ENCODE measurements around the gene KLF12.

KLF12 gene

DNA sequence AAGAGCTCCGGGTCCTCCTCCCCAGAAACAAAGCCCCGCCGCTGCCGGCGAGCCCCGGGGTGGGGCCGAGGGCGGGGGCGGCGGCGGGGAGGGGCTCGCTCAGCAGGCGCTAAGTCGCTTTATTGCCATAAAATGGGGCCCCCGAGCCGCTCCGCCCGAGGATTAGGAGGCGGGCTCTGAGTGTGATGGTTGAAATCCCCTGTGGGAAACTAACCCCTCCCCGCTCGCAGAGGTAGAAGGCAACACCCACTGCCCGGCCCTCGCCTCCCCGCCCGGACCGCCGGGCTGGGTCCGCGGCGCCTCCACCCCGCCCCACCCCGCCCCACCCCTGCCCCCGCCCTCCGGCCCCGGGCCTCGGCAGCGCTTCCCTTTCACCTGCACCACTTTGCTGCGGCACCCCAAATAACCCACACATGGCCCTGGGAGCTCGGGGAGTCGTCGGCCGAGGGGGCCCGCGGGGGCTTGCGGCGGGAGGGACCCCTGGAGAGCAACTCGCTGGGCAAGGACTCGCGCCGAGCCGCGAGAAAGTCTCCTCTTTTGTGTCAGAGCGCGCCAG is at the start of gene KLF12:
KLF12 (minus strand) TSS at position 184 of the 556 bp plus-strand sequence.
- peak; percentile 89 for DNase-seq

GRCh38 chr13:74182491-74182890 is 48.3 kb upstream of the KLF12 start:
- DNase-seq = no peak

GRCh38 chr13:74174810-74175209 is 40.6 kb upstream of the KLF12 start:
- DNase-seq = no peak

DNA sequence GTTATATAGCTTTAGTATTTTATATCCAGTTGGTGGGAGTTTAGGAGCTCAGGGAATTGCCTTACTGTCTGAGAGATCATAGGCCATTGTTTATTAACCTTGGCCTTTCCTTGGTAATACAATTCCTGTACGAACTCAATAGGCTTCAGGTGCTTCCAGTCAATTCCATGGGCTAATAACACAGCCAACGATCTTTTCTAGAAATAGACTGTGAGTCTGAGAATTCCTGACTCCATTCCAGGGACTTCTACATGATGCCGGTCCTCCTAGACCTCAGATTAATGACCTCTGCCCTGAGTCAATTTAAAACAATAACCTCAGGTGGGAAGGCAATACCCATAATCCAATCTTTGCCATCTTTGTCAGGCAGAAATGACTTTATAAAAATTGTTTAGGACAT is 39.6 kb upstream of the KLF12 start:
- DNase-seq = no peak

DNA sequence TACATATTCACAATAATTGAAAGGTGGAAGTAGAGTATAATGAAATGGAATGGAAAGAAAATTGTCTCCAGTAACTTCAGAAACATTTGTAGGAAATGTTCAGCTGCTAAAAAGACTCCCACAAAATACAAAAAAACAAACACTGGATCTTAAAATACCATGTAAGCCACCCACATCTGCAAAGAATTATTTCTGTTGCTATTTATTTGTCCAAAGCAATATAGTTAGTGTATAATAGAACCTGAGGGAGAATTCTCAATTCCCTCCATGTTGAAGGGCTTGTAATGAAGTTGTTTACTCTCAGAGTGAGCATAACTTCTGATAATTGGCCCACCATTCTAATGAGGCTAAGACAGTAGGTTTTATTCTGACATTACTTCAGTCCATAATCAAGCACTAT is 37.4 kb upstream of the KLF12 start:
- no peak for DNase-seq

DNA sequence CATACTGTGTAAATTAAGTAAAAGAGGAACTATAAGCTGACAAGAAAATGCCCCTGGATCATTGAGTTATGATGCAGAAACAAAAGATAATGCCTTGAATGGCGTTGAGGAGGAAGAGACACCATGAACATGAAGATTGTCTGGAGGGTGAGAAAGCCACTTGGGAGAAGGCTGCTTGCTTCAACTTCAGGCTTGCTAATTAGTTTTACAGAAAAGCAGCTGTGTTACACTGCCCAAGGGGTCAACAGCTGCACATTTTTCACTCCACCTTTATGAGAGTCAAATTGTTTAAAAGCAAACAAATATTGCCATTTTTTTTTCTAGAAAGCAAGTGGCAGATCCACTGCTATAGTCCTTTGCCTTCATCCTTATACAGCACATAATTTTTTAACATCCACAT is 35.5 kb upstream of the KLF12 start:
- DNase-seq = no peak

GRCh38 chr13:74168263-74168675 is 34.1 kb upstream of the KLF12 start:
- DNase-seq = no peak

DNA sequence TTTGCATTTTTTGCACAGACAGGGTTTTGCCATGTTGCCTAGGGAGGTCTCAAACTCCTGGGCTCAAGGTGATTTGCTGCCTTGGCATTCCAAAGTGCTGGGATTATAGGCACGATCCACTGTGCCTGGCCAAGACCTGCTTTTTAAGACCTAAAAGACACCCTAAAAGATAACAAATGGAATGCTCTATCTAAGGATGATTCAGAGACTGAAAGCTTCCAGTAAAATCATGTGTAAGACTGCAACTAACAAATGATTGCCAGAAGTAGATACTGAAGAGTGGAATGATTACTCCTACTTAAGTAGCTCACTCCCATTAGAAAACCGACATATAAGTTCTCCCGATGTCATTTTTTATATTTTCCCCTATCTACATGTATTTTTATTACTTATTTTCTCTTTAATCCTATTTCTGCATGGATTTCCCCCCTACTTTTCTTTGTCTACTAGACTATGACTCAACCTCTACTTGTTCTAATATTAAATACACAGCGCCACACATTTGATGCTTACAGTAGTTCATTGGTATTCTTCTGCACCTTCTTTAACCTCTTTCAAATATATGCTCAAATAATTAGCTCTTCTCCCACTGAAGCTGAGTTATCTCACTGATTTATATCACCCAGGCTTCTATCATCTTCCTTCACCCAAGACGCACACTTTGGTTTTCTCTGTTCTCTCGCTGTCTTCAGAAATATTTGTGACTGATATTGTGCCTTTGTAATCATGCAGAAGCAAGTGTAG is 32.2 kb upstream of the KLF12 start:
- DNase-seq = no peak

GRCh38 chr13:74162782-74163181 is 28.6 kb upstream of the KLF12 start:
- DNase-seq = no peak

GRCh38 chr13:74162135-74162534 is 27.9 kb upstream of the KLF12 start:
- no peak for DNase-seq

GRCh38 chr13:74158571-74159352 is 24.6 kb upstream of the KLF12 start:
- no peak for DNase-seq

GRCh38 chr13:74158028-74158427 is 23.8 kb upstream of the KLF12 start:
- no peak for DNase-seq

DNA sequence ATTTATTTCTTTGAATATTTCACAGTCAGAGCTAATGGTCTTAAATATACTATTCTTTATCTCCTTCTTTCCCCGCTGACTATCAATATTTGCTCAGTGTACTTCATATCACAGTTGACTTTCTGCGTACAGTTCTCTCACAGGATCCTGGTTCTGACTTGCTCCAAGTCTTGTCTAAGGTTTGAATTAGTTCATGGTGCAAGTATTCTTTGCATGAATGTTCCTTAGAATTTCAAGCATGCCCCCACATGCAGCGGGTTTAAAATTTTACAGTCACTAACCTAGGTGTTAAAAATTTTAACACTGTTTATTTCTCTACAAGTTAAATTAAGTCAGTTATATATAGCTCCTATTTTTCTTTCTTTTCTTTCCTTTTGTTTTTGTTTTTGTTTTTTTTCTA is 20.8 kb upstream of the KLF12 start:
- DNase-seq = no peak

GRCh38 chr13:74153316-74153715 is 19.1 kb upstream of the KLF12 start:
- DNase-seq = no peak

DNA sequence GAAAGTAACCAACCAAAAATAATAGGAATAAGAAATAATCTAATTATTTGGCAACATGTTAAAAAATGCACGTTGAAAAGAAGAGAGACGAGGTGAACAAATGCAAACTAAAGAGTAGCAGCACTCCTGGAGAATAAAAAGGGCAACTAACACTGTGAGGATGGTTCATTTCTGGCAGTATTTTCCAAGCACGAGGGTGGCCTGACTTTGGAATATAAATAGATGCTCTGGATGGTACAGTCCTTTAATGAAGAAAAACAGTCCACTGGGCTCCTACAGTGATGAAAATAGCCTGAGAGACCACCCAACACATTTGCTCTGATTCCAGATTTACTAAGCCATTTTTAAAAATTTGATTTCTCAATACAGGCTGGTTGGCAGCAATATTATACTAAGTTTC is 17.7 kb upstream of the KLF12 start:
- DNase-seq = no peak

- no peak for DNase-seq
Measured at GRCh38 chr13:74148352-74148751, 14.1 kb upstream of the KLF12 start.

DNA sequence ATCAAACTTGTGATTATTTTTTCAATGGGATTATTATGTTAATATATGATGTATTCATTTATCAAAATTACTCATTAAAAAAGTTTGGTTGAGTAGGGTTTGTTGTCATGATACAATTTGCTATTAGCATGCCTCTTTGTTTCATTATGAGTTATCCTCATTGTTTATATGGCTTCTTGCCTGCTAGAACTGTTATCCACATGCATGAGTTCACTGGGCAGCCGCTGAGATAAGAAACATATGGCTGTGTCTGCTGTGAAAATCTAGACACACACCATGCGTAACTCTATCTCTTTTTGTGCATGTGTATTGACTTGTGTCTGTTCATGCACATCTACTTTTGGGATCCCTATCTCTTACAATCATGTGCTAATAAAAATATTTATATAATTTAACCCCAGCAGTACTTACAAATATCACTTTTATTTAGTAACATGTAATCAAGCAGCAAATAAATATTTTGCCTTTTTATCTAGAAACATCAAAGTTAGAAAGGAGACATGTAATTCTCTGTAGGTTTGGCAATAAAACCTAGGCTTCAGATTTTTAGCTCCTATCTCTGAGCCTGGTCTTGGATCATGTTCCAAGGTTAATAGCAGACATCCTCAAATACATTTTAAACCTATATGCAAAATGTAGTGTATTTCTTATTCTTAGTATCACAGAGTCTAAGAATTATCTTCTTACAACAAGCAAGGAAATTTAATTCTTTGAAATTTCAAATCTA is 11.2 kb upstream of the KLF12 start:
- no peak for DNase-seq

GRCh38 chr13:74144269-74144668 is 10.1 kb upstream of the KLF12 start:
- DNase-seq = no peak

DNA sequence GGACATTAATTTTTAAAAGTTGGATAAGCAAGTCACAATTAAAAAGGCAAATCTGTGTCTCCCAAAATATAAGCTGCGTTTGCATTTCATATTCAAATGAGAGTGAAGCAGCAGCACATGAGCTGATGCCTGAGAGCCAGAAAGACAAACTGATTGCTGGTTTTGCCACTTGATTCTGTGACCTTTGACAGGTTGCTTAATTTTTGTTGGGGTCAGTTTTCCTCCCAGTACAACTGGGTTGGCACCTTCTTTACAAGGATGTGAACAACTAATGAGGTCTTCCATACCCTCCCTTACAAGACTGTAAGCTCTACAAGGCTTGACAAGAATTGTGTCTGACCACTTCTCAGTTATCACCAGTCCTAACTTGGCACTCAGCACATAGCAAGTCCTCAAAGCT is 8.1 kb upstream of the KLF12 start:
- no peak for DNase-seq

GRCh38 chr13:74138241-74138640 is 4.0 kb upstream of the KLF12 start:
- DNase-seq = no peak

DNA sequence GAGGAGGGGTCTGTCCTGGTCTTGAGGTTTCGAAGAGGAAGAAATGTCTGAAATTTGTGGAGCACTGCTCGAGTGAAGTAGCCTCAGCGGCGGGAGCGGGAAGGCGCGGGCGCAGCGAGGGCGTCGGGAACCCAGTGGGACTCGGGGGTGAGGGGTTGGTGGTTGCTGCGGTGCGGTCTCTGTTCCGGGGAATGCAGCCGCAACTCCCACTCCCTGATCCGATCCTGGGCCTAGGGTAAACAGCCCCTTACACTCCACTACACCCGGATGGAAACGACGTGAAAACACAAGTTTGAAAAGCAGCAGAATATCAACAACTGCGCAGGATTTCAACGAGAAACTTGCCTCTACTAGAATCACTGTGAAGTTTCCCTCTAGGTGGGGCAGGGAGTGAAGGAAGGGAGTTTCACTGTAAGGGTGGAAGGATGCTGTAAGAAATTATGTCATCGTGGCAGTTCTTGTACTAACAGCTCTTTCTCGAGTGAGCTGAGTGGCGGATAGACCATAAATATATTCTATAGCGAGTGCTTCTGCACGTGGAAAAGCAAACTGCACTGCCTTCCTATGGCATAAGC is 2.0 kb upstream of the KLF12 start:
- DNase-seq = peak; percentile 14

DNA sequence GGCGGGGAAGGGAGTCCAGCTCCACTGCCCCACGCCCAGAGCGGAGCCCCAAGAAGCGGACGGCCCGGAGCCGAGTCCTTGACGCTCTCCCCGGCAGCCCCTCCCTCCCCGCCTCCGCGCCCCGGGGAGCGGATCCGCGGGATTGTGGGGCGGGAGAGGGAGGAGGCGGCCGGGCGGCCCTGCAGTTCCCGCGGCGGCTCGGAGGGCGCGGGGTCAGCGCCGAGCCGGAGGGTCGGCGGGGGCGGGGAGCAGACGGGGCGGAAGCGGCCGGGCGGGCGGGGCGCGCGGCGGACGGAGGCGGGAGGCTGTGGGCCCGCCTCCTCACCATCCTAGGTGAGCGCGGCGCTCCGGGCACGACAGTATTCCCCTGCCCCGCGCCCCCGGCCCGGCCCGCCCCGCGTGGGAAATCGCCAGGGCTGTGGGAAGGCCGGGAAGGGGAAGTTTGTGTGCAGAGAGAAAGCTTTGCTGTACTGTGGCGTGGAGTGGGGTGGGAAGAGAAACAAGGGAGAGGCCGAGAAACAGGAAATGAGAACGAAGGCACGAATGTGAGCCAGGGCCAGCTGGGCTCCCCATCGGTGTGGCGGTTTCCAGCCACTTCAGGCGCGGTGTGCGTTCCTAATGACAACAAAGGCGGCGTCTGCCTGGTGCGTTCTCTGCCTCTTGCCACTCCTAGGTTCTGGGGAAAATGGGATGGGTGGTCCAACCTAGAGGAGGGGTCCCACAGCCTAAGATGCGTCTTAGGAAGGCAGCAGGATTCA is 1.3 kb upstream of the KLF12 start:
- DNase-seq = peak; percentile 46
